GM19099 (cell line): Measurements from ENCODE around the gene CCL22.
A peak's percentile ranks its signal among the peaks of the same experiment; 100 is the strongest.

Experiments
- POLR2A ChIP-seq: IDR thresholded peaks from 3 replicates; pipeline ENCODE4 v1.6.1; 2011; ENCODE audit warnings: low read depth; ENCODE audit not compliant: insufficient read length; ENCODE audit errors: extremely low read depth

Gene CCL22

GRCh38 chr16:57341441-57342303, 16.9 kb upstream of the CCL22 start:
- TF ChIP-seq POLR2A, result no peak

- TF ChIP-seq POLR2A, result no peak
Measured at GRCh38 chr16:57343221-57343620, 15.4 kb upstream of the CCL22 start.

GRCh38 chr16:57345021-57345420, 13.6 kb upstream of the CCL22 start:
- no peak for TF ChIP-seq POLR2A

- no peak for TF ChIP-seq POLR2A
Measured at GRCh38 chr16:57345666-57346204, 12.8 kb upstream of the CCL22 start.

- no peak for TF ChIP-seq POLR2A
Measured at GRCh38 chr16:57347858-57348257, 10.7 kb upstream of the CCL22 start.

- no peak for TF ChIP-seq POLR2A
Measured at GRCh38 chr16:57348327-57348726, 10.3 kb upstream of the CCL22 start.

- no peak for TF ChIP-seq POLR2A
Measured at GRCh38 chr16:57349212-57350031, 9.2 kb upstream of the CCL22 start.

- TF ChIP-seq POLR2A, result no peak
Measured at GRCh38 chr16:57352636-57353047, 5.9 kb upstream of the CCL22 start.

GRCh38 chr16:57354311-57354710, 4.3 kb upstream of the CCL22 start:
- no peak for TF ChIP-seq POLR2A

- TF ChIP-seq POLR2A, result no peak
Measured at GRCh38 chr16:57355898-57356414, 2.6 kb upstream of the CCL22 start.

- TF ChIP-seq POLR2A, result no peak
Measured at GRCh38 chr16:57356547-57356946, 2.0 kb upstream of the CCL22 start.

GRCh38 chr16:57357330-57358085, 1.1 kb upstream of the CCL22 start:
- no peak for TF ChIP-seq POLR2A

GRCh38 chr16:57358086-57358420, 530 bp upstream of the CCL22 start:
- TF ChIP-seq POLR2A, result no peak

- peak; percentile 22 for TF ChIP-seq POLR2A
Measured at GRCh38 chr16:57360321-57360935, 1.8 kb downstream of the CCL22 start.
